WI38 (cell line): ENCODE results near the gene GIMAP8.

Source experiments
- H3K4me3 ChIP-seq: 2 replicates; pipeline ENCODE4 v1.5.1; 2011; ENCODE audit warnings: low read depth, mild to moderate bottlenecking, control low read depth, low read length
- TF ChIP-seq, protein P1 (sequence below): IDR thresholded peaks from 2 replicates; pipeline ENCODE4 v1.5.1; 2012; ENCODE audit warnings: low read depth, mild to moderate bottlenecking, control low read depth, low read length

Gene GIMAP8

DNA sequence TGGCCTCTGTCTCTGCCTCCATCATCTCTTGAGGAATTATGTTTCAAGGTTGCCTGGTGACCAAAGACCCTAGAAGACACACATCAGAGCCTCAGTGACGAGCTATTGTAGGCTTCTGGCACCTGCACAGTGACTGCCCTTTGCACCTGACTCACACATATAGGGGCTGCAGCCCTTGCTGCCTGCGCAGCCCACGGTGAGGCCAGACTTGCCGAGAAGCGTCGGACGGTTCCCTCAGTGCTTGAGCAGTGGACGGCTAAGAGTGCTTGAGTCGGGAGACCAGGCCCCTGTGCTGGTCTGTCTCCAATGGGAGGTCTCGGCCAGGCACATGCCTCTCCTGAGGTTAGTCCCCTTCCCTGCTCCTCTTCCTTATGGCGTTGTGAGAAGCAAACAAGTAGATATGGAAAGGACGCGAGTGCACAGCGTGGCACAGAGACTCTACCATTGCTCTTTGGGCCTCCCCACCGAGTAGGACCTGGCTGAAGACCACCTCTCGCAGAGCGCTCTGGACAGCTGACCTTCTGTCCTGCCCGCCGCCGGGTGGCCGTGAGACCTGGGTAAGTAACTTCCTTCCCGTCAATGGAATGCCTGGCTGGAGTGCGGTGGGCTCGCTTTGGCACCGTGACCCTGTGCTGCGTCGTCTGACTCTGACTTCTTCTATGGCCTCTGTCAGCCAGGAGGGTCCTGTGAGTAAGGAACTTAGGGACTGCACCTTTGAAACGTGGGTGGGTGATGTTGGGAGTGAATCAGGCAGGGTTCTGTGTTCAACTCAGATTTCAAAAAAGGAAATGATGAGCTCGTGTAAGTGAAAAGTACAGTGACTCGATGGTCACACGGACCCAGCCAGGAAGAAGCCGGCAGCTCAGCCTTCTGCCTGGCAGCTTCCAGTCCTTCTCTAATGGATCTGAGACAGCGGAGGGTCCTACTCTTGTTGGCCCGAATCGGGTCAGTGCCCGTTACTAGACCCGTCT, 37.6 kb upstream of the GIMAP8 start:
- no peak overlapping the region for H3K4me3 ChIP-seq
- TF ChIP-seq, protein P1, sequence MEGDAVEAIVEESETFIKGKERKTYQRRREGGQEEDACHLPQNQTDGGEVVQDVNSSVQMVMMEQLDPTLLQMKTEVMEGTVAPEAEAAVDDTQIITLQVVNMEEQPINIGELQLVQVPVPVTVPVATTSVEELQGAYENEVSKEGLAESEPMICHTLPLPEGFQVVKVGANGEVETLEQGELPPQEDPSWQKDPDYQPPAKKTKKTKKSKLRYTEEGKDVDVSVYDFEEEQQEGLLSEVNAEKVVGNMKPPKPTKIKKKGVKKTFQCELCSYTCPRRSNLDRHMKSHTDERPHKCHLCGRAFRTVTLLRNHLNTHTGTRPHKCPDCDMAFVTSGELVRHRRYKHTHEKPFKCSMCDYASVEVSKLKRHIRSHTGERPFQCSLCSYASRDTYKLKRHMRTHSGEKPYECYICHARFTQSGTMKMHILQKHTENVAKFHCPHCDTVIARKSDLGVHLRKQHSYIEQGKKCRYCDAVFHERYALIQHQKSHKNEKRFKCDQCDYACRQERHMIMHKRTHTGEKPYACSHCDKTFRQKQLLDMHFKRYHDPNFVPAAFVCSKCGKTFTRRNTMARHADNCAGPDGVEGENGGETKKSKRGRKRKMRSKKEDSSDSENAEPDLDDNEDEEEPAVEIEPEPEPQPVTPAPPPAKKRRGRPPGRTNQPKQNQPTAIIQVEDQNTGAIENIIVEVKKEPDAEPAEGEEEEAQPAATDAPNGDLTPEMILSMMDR, result no peak

DNA sequence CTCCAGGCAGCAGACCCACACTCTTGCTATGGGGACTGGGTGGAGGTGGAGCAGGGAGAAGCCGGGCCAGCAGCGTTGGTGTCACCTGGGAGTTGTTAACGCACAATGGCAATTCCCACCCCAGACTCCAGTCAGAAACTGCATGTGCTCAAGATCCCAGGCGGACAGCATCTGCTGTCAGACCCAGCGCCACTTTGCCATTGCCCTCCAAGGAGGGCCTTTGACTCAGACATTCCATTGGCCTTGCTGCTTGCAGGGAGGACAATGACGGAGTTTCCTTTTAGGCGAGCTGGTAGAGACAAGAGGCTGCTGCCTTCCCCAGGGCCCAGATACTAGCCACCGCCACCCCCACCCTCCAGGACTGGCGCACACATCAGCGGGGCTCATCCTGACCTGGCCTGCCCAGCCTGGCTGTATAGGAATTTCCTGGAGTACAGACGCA, 36.8 kb upstream of the GIMAP8 start:
- H3K4me3 ChIP-seq, result no peak overlapping the region

DNA sequence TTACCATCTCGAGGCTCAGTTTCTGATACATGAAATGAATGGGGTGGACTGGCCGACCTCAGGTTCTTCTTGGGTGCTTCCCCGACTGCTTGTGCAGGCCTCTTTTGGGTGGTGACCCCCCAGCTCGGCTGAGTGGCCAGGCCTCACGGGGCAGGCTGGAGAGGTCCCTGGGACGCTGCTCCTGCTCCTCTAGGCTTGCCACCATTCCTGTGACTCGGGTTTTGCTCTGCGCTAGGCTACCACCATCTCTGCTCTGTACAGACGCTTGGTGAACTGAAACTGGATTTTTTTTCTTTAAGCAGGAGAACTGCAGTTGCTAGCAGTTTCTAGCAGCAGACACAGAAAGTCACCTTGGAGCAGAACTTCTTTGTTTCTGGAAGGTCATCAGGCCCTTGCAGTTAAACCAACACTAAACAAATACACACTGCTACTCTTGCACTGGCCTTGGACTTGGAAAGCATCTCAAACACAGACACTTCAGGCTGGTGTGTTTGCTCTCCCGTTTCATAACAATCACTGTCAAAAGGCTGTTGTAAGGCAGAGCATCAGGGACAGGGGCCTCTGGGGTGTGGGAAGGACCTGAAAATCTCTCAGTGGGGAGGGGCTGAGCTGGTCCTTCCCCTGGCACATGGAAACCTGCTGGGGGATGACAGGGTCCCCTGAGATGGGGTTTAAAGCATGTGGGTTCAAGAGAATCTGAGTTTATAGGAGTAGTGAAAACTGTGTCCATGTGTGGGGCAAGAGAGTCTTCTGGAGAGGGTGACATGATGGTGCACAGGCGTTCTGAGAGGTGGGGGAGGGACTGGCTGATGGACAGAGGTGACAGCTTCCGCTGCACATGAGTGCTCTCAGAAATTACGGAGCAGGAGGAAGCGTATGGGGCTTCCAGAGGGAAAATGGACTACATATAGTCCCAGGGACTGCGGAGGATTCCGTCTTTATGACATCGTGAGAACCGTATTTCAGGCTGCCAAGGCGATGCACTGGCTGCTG, 35.0 kb upstream of the GIMAP8 start:
- H3K4me3 ChIP-seq, result no peak overlapping the region
- TF ChIP-seq, protein P1, result no peak

More for the DNA sequence above, 36.8 kb upstream of the GIMAP8 start:
- TF ChIP-seq, protein P1, result no peak

DNA sequence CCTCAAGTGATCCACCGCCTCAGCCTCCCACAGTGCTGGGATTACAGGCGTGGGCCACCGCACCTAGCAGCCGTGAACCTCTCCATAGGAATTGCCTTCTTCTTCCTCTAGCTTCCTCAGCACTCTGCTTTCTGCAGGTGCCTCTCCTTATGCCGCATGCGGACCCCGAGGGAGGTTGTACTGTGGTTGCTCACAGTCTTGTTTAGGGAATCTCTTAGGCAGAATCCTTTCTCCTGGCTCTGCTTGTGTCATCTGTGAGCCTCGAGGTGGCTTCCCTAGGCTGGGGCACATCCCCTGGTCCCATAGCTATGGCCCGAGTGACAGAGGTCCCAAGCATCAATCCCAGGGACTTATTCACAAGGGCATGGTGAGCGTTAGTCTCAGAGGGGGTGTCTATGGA, 33.2 kb upstream of the GIMAP8 start:
- H3K4me3 ChIP-seq, result no peak overlapping the region
- TF ChIP-seq, protein P1, result no peak

DNA sequence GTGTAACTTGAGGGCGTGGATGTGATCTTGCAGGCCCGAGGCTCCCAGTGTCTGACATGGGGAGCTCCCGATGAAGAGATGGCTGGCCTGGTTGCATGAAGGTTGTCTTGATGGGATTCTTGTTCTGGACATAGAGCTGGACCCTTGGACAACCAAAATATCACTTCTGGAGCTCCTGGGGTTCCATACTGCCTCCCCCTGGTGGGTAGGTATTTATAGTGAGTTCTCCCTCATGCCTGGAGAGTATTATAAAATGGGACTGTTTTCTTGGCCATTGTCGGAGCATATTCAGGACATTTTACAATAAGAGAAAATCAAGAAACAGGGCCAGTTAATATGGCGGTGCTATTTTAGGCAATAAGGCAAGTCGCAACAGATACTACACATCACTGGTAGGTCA, 32.6 kb upstream of the GIMAP8 start:
- TF ChIP-seq, protein P1, result no peak
- H3K4me3 ChIP-seq, result no peak overlapping the region

DNA sequence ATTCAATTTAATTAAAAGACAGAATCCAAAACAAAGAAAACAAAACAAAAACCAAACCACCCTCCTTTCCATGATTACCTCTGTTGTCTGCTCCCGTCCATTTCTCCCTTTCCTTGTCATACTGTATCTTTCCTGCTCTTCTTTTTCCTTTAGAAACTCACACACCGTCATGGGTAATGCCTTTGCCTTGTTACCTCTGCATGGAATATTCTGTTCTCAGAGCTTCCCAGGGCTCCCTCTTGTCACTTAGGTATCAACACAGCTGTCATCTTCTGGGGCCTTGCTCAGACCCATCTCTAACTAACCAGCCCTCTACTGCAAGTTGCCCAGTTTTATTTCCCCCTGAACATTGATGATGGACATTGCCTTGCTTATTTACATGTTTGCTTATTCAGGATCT, 30.2 kb upstream of the GIMAP8 start:
- H3K4me3 ChIP-seq, result no peak overlapping the region
- TF ChIP-seq, protein P1, result no peak
